ENCODE measurements around the gene PCNX2. TPM values are rescaled to one million over a fixed set of nuclear protein-coding genes. Genes with fewer than 3 reads are reported as not detected.

PCNX2 gene
- total and polyA plus RNA-seq, 8 donors, result 5.5 to 25.9 (median 8.7) TPM

- intact Hi-C loops (cut with DNase I), result no loop called here
- peaks cover 0 to 34% (median 6%) of the 10 kb centered on the region in 3 donors for H3K4me1 ChIP-seq
Observed at GRCh38 chr1:233327651-233328141, 32.2 kb upstream of the PCNX2 start, which contains the start of gene MAP3K21. TSS of gene MAP3K21 (plus strand) at chr1:233327724. CDS start at chr1:233328029, 305 bp downstream.

DNA sequence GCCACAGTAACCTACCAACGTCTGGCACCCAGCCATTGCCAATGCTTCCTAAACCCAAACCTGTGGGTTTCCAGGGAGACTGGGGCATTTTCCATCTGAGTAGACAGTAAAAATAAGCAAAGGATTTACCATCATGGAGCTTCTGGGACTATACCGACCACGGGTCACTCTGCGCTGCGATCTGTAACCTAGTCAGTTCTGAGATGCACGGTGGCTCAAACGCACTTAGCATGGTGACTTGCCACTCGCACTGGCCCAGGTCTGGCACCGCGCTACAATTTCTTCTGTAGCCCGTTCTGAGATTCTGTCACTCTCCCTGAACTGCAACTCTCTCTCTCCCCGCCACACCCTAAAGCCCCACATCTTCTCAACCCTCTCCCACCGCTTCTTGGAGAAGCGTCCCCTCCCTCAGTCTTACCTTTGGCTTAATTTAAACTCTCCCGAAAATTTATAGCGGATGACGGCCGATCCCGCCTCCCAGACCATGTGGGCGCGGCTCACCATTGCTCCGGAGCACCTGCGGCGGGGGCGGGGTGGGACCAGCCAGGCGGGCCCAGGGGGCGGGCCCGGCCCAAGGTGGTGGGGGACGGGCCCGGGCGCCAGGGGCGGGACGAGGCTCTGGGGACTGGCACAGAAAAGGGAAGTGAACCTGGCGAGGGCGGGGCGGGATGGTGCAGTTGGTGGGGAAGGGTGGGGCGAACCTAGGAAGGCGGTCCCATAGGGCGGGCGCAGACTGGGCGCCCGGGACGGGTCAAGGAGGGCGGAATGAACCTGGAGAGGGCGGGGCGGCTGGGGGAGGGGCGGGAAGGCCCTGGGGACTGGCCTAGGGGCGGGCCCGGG is 31.5 kb upstream of the PCNX2 start:
- H3K36me3 ChIP-seq, result no peaks in the 10 kb centered on the region
- DNase-seq (peak; percentile 96 to 99 (median 99)), FAIRE-seq (no peak), ATAC-seq (peak; percentile 87 to 94 (median 88))
- H3K9me3 ChIP-seq, result no peaks in the 10 kb centered on the region
- H3K27ac ChIP-seq, result peak overlapping the region; percentile 7 to 75 (median 31)
- H3K4me3 ChIP-seq, result peak overlapping the region; percentile 9 to 93 (median 50)
- intact Hi-C loops (cut with DNase I), result no loop called here
- no peak for TF ChIP-seq CTCF (IDR thresholded peaks at IDR 0.05)
- peaks cover 0 to 27% (median 6%) of the 10 kb centered on the region in 3 donors for H3K4me1 ChIP-seq
- no peaks in the 10 kb centered on the region for H3K27me3 ChIP-seq
- WGBS, 2 donors, result 2% methylated on average over 36 to 49 of the region's 49 CpGs

More at GRCh38 chr1:233327651-233328141, 32.2 kb upstream of the PCNX2 start, which contains the start of gene MAP3K21:
- Histone ChIP-seq H3K27ac (peak within 1 kb of the TSS; percentile 89 to 95 (median 94)), H3K4me3 (peak within 1 kb of the TSS; percentile 38 to 93 (median 65)), H3K36me3 (no peaks in the 10 kb centered on the region), H3K9me3 (no peaks in the 10 kb centered on the region), H3K27me3 (no peaks in the 10 kb centered on the region)
- no peak for TF ChIP-seq CTCF (IDR thresholded peaks at IDR 0.05)
- no peak for FAIRE-seq
- DNase-seq, result no peak
- WGBS, 2 donors, result 0 to 1% methylated on average over 41 to 68 of the region's 68 CpGs
- peak; percentile 67 to 79 (median 76) for ATAC-seq

DNA sequence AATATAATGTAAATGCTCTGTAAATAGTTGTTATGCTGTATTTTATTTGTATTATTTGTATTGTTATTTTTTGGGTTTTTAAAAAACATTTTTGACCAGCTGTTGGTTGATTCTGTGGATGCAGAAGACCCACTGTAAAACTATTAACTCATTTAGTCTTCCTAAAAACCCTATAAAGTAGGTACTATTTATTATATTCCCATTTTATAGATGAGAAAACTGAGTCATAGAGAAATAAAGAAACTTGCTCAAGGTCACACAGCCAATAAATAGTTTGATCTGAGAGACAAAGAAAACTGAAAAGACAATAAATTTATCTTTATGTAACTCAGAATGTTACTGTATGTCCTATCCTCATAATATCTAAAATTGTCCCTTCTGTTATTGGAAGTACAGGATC is 30.8 kb upstream of the PCNX2 start:
- Histone ChIP-seq H3K36me3 (no peaks in the 10 kb centered on the region), H3K9me3 (no peaks in the 10 kb centered on the region), H3K27me3 (no peaks in the 10 kb centered on the region), H3K4me1 (peaks cover 0 to 20% (median 4%) of the 10 kb centered on the region in 3 donors), H3K4me3 (peak overlapping the region in 2 of 4 donors; percentile 31 to 93), H3K27ac (peak overlapping the region in 1 of 4 donors; percentile 75)
- TF ChIP-seq CTCF (IDR thresholded peaks at IDR 0.05), result no peak
- FAIRE-seq, result peak; percentile 43
- no peak for DNase-seq
- intact Hi-C loops (cut with DNase I), result no loop called here
- no peak for ATAC-seq

DNA sequence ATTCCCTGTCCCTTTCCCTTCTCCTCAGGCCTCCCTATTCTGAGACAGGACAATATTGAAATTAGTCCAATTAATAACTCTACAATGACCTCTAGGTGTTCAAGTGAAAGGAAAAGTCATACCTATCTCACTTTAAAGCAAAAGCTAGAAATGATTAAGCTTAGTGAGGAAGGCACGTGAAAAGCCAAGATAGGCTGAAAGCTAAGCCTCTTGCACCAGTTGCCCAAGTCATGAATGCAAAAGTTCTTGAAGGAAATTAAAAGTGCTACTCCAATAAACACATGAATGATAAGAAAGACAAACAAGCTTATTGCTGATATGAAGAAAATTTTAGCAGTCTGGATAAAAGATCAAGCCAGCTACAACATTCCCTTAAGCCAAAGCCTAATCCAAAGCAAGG is 28.2 kb upstream of the PCNX2 start:
- no peak overlapping the region for H3K4me3 ChIP-seq
- intact Hi-C loops (cut with DNase I), result no loop called here
- no peak for TF ChIP-seq CTCF (IDR thresholded peaks at IDR 0.05)
- FAIRE-seq, result no peak
- no peak for DNase-seq
- ATAC-seq, result no peak
- H3K9me3 ChIP-seq, result no peaks in the 10 kb centered on the region
- H3K36me3 ChIP-seq, result no peaks in the 10 kb centered on the region
- H3K27me3 ChIP-seq, result no peaks in the 10 kb centered on the region
- H3K4me1 ChIP-seq, result peaks cover 0 to 9% (median 0%) of the 10 kb centered on the region in 3 donors
- H3K27ac ChIP-seq, result no peak overlapping the region
- 9 to 16% methylated on average over 1 of the region's 1 CpG for WGBS, 2 donors
